GM23338 (cell line): ENCODE measurements around the gene BCORL1. TPM values are rescaled to one million over a fixed set of nuclear protein-coding genes. Genes with fewer than 3 reads are reported as not detected.
A peak's percentile ranks its signal among the peaks of the same experiment; 100 is the strongest.

Experiments
- ATAC-seq: fragments of 200-7000 bp; cut with Tn5 transposase; 3 replicates; pipeline ENCODE4 v1.9.1; 2020
- DNase-seq: peaks from one replicate; pipeline ENCODE4 v3.0.0-alpha.2; 2015; ENCODE audit warnings: low spot score
- H2AFZ ChIP-seq: fragments of 200-600 bp; sonication (generic); 2 replicates; pipeline ENCODE4 v1.8.0; 2016; ENCODE audit warnings: antibody characterized with exemption, mild to moderate bottlenecking, moderate library complexity
- H3F3A ChIP-seq: fragments of 200-600 bp; sonication (generic); replicated peaks from 2 replicates; pipeline ENCODE4 v1.8.0; 2017; ENCODE audit warnings: antibody characterized with exemption, mixed run types, low read depth
- H3K27ac ChIP-seq: fragments of 200-600 bp; sonication (generic); 2 replicates; pipeline ENCODE4 v1.6.1; 2016; ENCODE audit warnings: low read depth
- H3K27me3 ChIP-seq: fragments of 200-600 bp; sonication (generic); 2 replicates; pipeline ENCODE4 v1.8.0; 2016; ENCODE audit warnings: mild to moderate bottlenecking, mixed run types, moderate library complexity; ENCODE audit not compliant: insufficient read depth
- H3K36me3 ChIP-seq: fragments of 200-600 bp; sonication (generic); 2 replicates; pipeline ENCODE4 v1.8.0; 2016; ENCODE audit warnings: mild to moderate bottlenecking; ENCODE audit not compliant: insufficient read depth
- H3K4me1 ChIP-seq: fragments of 200-600 bp; sonication (generic); 2 replicates; pipeline ENCODE4 v1.8.0; 2016; ENCODE audit warnings: mild to moderate bottlenecking, moderate library complexity; ENCODE audit not compliant: insufficient read depth
- H3K4me2 ChIP-seq: fragments of 200-600 bp; sonication (generic); 2 replicates; pipeline ENCODE4 v1.7.1; 2017; ENCODE audit warnings: mixed run types
- H3K4me3 ChIP-seq: fragments of 200-600 bp; sonication (generic); 2 replicates; pipeline ENCODE4 v1.6.1; 2016; ENCODE audit warnings: mixed run types
- H3K79me2 ChIP-seq: fragments of 200-600 bp; sonication (generic); replicated peaks from 2 replicates; pipeline ENCODE4 v1.8.0; 2017; ENCODE audit warnings: mild to moderate bottlenecking; ENCODE audit not compliant: insufficient read depth
- H3K9me2 ChIP-seq: fragments of 200-600 bp; sonication (generic); 2 replicates; pipeline ENCODE4 v1.8.0; 2017; ENCODE audit not compliant: insufficient read depth
- H4K20me1 ChIP-seq: fragments of 200-600 bp; sonication (generic); replicated peaks from 2 replicates; pipeline ENCODE4 v1.8.0; 2017; ENCODE audit warnings: mild to moderate bottlenecking; ENCODE audit not compliant: insufficient read depth
- H3K27ac Mint-ChIP-seq: 2 replicates; pipeline ENCODE4 v1.8.0; 2020; ENCODE audit warnings: inconsistent platforms, mild to moderate bottlenecking, moderate library complexity, mixed read lengths
- H3K27me3 Mint-ChIP-seq: 3 replicates; pipeline ENCODE4 v1.8.0; 2022; ENCODE audit warnings: low read depth, mild to moderate bottlenecking, moderate library complexity, mixed read lengths, inconsistent platforms; ENCODE audit not compliant: insufficient read depth, poor library complexity
- H3K36me3 Mint-ChIP-seq: 3 replicates; pipeline ENCODE4 v1.8.0; 2021; ENCODE audit warnings: low read depth, mild to moderate bottlenecking, inconsistent platforms, moderate library complexity, mixed read lengths
- H3K4me1 Mint-ChIP-seq: 3 replicates; pipeline ENCODE4 v1.8.0; 2020; ENCODE audit warnings: mild to moderate bottlenecking, inconsistent platforms, mixed read lengths
- H3K4me3 Mint-ChIP-seq: 3 replicates; pipeline ENCODE4 v1.8.0; 2021; ENCODE audit warnings: moderate library complexity, mild to moderate bottlenecking, inconsistent platforms, mixed read lengths
- H3K9me3 Mint-ChIP-seq: 3 replicates; pipeline ENCODE4 v1.8.0; 2020; ENCODE audit warnings: moderate library complexity, mild to moderate bottlenecking, inconsistent platforms, mixed read lengths
- CREB1 ChIP-seq: fragments of 250-450 bp; sonication (Bioruptor Pico); IDR thresholded peaks from 2 replicates; pipeline ENCODE4 v1.5.0; 2020; ENCODE audit warnings: low read depth, mild to moderate bottlenecking, moderate library complexity
- EZH2 ChIP-seq: fragments of 200-600 bp; sonication (generic); IDR thresholded peaks from one replicate; pipeline ENCODE4 v1.8.0; 2017; ENCODE audit warnings: antibody characterized with exemption, mild to moderate bottlenecking, low read depth; ENCODE audit not compliant: unreplicated experiment
- EZH2phosphoT487 ChIP-seq: fragments of 200-600 bp; sonication (generic); IDR thresholded peaks from one replicate; pipeline ENCODE4 v1.8.1; 2018; ENCODE audit warnings: antibody characterized with exemption; ENCODE audit not compliant: unreplicated experiment
- NANOG ChIP-seq: IDR thresholded peaks from 2 replicates; pipeline ENCODE4 v1.6.1; 2016; ENCODE audit warnings: antibody characterized with exemption, borderline replicate concordance
- POLR2AphosphoS5 ChIP-seq: IDR thresholded peaks from 2 replicates; pipeline ENCODE4 v1.6.1; 2016; ENCODE audit warnings: antibody characterized with exemption, low read depth
- ZNF331 ChIP-seq: fragments of 250-450 bp; sonication (Bioruptor Pico); IDR thresholded peaks from 2 replicates; pipeline ENCODE4 v1.5.0; 2020; ENCODE audit warnings: low read depth, mild to moderate bottlenecking, moderate library complexity
- polyA plus RNA-seq: library from polyadenylated mRNA; unstranded; fragments of >200 nt; fragmentation: Nextera tagmentation; extraction: Ambion mirVana; gene quantifications from 2 replicates; pipeline ENCODE4 v1.2.1, GENCODE V29; 2016
- total RNA-seq: library from RNA; depleted of rRNA; stranded (reverse); fragments of >200 nt; shearing (Covaris generic); gene quantifications from 2 replicates; pipeline ENCODE4 v1.2.3, GENCODE V29; 2014
- TF ChIP-seq, protein P1 (sequence below): IDR thresholded peaks from one replicate; pipeline ENCODE4 v1.6.1; 2018; ENCODE audit warnings: antibody characterized with exemption; ENCODE audit not compliant: unreplicated experiment

Gene BCORL1
- total and polyA plus RNA-seq, 2 experiments from 2014 or later: 2.6 to 2.7 TPM

DNA sequence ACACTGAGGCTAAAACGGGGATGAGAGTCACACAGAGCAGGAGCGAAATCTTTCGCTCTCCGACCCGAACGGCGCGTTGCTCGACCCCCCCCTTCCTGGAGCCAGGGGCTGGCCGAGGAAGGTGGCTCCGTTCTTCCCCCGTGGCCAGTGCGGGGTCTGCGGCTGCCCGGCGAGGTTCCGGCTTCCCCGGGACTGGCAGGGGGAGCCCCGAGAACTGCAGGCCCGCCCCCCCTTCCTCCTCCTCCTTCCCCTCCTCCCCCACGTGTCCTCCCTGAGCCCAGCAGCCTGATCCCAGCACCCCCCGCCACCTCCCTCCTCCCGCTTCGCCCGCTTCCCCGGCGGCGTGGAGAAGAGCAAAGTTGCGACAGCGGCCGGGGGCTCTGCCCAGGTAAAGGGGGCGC, 2.4 kb upstream of the BCORL1 start:
- Mint-ChIP-seq H3K27me3 (peaks cover 44% of the 10 kb centered on the region), H3K4me1 (peaks cover 4% of the 10 kb centered on the region), H3K9me3 (no peaks in the 10 kb centered on the region), H3K36me3 (no peaks in the 10 kb centered on the region), H3K4me3 (no peak overlapping the region; the same call in 2 of the 3 replicates), H3K27ac (no peak overlapping the region)
- peak overlapping the region; percentile 40; the same call in 1 of the 2 replicates for H3K4me3 ChIP-seq
- H3K27ac ChIP-seq: no peak overlapping the region
- peak overlapping the region; percentile 43; the same call in 1 of the 2 replicates for H3K4me2 ChIP-seq
- H4K20me1 ChIP-seq: 0 out of 2 replicates have a peak, but pooled peaks cover under 1% of the 10 kb centered on the region
- H3F3A ChIP-seq: no peaks in the 10 kb centered on the region
- H3K79me2 ChIP-seq: no peaks in the 10 kb centered on the region
- DNase-seq: no peak
- H2AFZ ChIP-seq: no peak overlapping the region
- peak; percentile 3 for ATAC-seq
- no peaks in the 10 kb centered on the region for H3K9me2 ChIP-seq
- H3K27me3 ChIP-seq: peaks cover 71% of the 10 kb centered on the region
- no peaks in the 10 kb centered on the region; the same call in 1 of the 2 replicates for H3K4me1 ChIP-seq
- H3K36me3 ChIP-seq: no peaks in the 10 kb centered on the region
- TF ChIP-seq EZH2phosphoT487 (no peak), EZH2 (peak; percentile 27)

DNA sequence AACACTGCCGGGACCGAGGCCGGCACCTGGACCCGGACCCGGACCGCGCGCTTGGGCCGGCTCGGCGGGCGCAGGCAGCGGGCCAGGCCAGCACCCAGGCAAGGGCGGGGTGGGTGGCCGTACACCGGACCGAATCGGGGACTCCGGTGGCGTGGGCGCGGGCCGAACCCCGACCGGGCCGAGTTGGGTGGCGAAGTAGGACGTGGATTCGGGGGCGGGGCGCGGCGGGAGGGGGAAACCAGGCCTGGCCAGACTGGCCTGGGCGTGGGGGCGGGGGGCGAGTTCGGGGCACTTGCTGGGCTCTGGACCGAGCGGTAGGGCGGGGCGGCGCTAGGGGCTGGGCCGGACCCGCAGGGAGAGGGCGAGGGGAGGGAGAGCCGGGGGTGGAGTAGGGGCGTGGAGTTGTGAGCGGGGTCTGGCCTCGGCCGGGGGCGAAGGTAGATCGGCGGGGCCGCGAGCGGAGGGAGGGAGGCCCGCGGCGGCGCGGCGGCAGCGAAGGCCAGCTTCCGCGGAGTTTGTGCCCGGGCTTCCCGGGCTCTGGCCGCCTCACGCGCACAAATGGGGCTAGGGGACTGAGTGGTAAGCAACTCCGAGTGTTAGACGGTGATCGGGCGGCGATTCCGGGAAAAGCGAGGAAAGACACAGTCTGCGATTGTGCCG, 1.8 kb upstream of the BCORL1 start:
- Histone ChIP-seq H3K79me2 (no peaks in the 10 kb centered on the region), H3K4me2 (peak overlapping the region; percentile 68), H3K27ac (no peak overlapping the region), H3K27me3 (peaks cover 76% of the 10 kb centered on the region), H3K4me1 (no peaks in the 10 kb centered on the region; the same call in 1 of the 2 replicates), H4K20me1 (0 out of 2 replicates have a peak, but pooled peaks cover 6% of the 10 kb centered on the region), H3K4me3 (peak overlapping the region; percentile 41), H3F3A (no peaks in the 10 kb centered on the region), H3K36me3 (no peaks in the 10 kb centered on the region), H2AFZ (no peak overlapping the region), H3K9me2 (no peaks in the 10 kb centered on the region)
- no peak overlapping the region; the same call in 2 of the 3 replicates for H3K4me3 Mint-ChIP-seq
- DNase-seq: peak; percentile 58
- peak; percentile 36 for ATAC-seq
- TF ChIP-seq EZH2 (peak; percentile 7), POLR2AphosphoS5 (no peak)
- H3K36me3 Mint-ChIP-seq: no peaks in the 10 kb centered on the region
- peaks cover 46% of the 10 kb centered on the region for H3K27me3 Mint-ChIP-seq
- H3K4me1 Mint-ChIP-seq: peaks cover 8% of the 10 kb centered on the region
- H3K9me3 Mint-ChIP-seq: no peaks in the 10 kb centered on the region
- no peak overlapping the region for H3K27ac Mint-ChIP-seq

DNA sequence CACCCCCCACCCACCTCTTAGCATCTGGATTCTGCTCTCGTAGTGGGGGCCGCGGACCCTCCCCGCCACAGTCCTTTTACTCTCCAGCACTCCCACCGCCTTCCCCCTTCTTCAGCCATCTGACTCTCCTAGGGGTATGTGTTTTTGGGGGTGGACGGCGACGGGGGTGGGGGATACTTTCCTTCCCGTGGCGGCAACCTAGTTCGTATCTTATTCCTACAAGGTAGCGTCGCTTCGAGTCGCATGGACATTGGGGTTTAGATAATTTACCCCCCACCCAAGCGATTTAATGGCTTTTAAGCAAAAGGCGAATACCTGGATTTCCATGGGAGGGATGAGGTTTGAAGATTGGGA, 1.3 kb upstream of the BCORL1 start:
- Mint-ChIP-seq H3K36me3 (no peaks in the 10 kb centered on the region), H3K27me3 (peaks cover 45% of the 10 kb centered on the region), H3K4me1 (peaks cover 8% of the 10 kb centered on the region), H3K9me3 (no peaks in the 10 kb centered on the region), H3K27ac (no peak overlapping the region), H3K4me3 (no peak overlapping the region; the same call in 2 of the 3 replicates)
- no peaks in the 10 kb centered on the region for H3K9me2 ChIP-seq
- H3K4me1 ChIP-seq: no peaks in the 10 kb centered on the region; the same call in 1 of the 2 replicates
- H3K4me3 ChIP-seq: peak overlapping the region; percentile 41
- TF ChIP-seq EZH2 (peak; percentile 54), CREB1 (CRISPR knock-in tag) (no peak), POLR2AphosphoS5 (no peak), NANOG (no peak), ZNF331 (no peak)
- TF ChIP-seq, protein P1, sequence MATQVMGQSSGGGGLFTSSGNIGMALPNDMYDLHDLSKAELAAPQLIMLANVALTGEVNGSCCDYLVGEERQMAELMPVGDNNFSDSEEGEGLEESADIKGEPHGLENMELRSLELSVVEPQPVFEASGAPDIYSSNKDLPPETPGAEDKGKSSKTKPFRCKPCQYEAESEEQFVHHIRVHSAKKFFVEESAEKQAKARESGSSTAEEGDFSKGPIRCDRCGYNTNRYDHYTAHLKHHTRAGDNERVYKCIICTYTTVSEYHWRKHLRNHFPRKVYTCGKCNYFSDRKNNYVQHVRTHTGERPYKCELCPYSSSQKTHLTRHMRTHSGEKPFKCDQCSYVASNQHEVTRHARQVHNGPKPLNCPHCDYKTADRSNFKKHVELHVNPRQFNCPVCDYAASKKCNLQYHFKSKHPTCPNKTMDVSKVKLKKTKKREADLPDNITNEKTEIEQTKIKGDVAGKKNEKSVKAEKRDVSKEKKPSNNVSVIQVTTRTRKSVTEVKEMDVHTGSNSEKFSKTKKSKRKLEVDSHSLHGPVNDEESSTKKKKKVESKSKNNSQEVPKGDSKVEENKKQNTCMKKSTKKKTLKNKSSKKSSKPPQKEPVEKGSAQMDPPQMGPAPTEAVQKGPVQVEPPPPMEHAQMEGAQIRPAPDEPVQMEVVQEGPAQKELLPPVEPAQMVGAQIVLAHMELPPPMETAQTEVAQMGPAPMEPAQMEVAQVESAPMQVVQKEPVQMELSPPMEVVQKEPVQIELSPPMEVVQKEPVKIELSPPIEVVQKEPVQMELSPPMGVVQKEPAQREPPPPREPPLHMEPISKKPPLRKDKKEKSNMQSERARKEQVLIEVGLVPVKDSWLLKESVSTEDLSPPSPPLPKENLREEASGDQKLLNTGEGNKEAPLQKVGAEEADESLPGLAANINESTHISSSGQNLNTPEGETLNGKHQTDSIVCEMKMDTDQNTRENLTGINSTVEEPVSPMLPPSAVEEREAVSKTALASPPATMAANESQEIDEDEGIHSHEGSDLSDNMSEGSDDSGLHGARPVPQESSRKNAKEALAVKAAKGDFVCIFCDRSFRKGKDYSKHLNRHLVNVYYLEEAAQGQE: no peak
- no peak overlapping the region for H3K27ac ChIP-seq
- H3K79me2 ChIP-seq: no peaks in the 10 kb centered on the region
- H3K36me3 ChIP-seq: no peaks in the 10 kb centered on the region
- H4K20me1 ChIP-seq: 0 out of 2 replicates have a peak, but pooled peaks cover 6% of the 10 kb centered on the region
- peak overlapping the region; percentile 68 for H3K4me2 ChIP-seq
- H3F3A ChIP-seq: no peaks in the 10 kb centered on the region
- no peak for DNase-seq
- peaks cover 76% of the 10 kb centered on the region for H3K27me3 ChIP-seq
- H2AFZ ChIP-seq: no peak overlapping the region
- ATAC-seq: no peak
